SIG-M5 treated with dmso at 0.1 percent for 504 hours (cell line): ENCODE data around the gene UTF1.

ENCODE experiments used
- DNase-seq: peaks from one replicate; lab custom pipeline; 2025; ENCODE audit not compliant: unreplicated experiment; lab: John Stamatoyannopoulos, UW

Gene UTF1

GRCh38 chr10:133230044-133230361, at the start of gene UTF1:
TSS of gene UTF1 (plus strand) at chr10:133230217. CDS start at chr10:133230289, 72 bp downstream.
- DNase-seq, result no peak

- no peak for DNase-seq
Measured at GRCh38 chr10:133180965-133181639, 48.9 kb upstream of the UTF1 start.

GRCh38 chr10:133182190-133182589, 47.8 kb upstream of the UTF1 start:
- no peak for DNase-seq

GRCh38 chr10:133182791-133183645, 47.0 kb upstream of the UTF1 start:
- no peak for DNase-seq

- no peak for DNase-seq
Measured at GRCh38 chr10:133183646-133184378, 46.2 kb upstream of the UTF1 start.

GRCh38 chr10:133184591-133185244, 45.3 kb upstream of the UTF1 start:
- DNase-seq, result no peak

- DNase-seq, result no peak
Measured at GRCh38 chr10:133185421-133185820, 44.6 kb upstream of the UTF1 start.

GRCh38 chr10:133185916-133186315, 44.1 kb upstream of the UTF1 start:
- no peak for DNase-seq

- DNase-seq, result no peak
Measured at GRCh38 chr10:133186416-133187090, 43.5 kb upstream of the UTF1 start.

GRCh38 chr10:133187091-133187905, 42.7 kb upstream of the UTF1 start:
- no peak for DNase-seq

GRCh38 chr10:133187906-133188681, 41.9 kb upstream of the UTF1 start:
- DNase-seq, result no peak

- DNase-seq, result no peak
Measured at GRCh38 chr10:133189256-133189655, 40.8 kb upstream of the UTF1 start.

- no peak for DNase-seq
Measured at GRCh38 chr10:133189726-133190125, 40.3 kb upstream of the UTF1 start.

- no peak for DNase-seq
Measured at GRCh38 chr10:133190225-133190624, 39.8 kb upstream of the UTF1 start.

GRCh38 chr10:133191651-133192050, 38.4 kb upstream of the UTF1 start:
- no peak for DNase-seq

- no peak for DNase-seq
Measured at GRCh38 chr10:133194151-133194550, 35.9 kb upstream of the UTF1 start.

GRCh38 chr10:133195096-133195495, 34.9 kb upstream of the UTF1 start:
- no peak for DNase-seq

GRCh38 chr10:133195611-133196010, 34.4 kb upstream of the UTF1 start:
- no peak for DNase-seq

- no peak for DNase-seq
Measured at GRCh38 chr10:133196221-133196915, 33.6 kb upstream of the UTF1 start.
